ENCODE data around the gene ZNF628. TPM values are rescaled to one million over a fixed set of nuclear protein-coding genes. Genes with fewer than 3 reads are reported as not detected.

ZNF628 gene
- 10 to 100 TPM in 2 of 5 experiments, 1 to 10 TPM in 3; 6.6 to 27.2 (median 9.0) TPM for total RNA-seq
- 1 to 10 TPM in 1 of 2 donors, under 1 TPM in 1; 0.07 to 1.6 TPM for polyA plus RNA-seq
- 39.4 reads per million, percentile 66 among the genes with 10 or more reads in this experiment for total RNA-seq

GRCh38 chr19:55476100-55476775, at the start of gene ZNF628:
Gene ZNF628 (plus strand): TSS chr19:55476617. CDS start chr19:55479911, 3,294 bp downstream.
- H3K27me3 ChIP-seq (ENCODE audit: control insufficient read depth in 2 of 2, insufficient read depth in 2 of 2, low read length in 2 of 2), result no peaks in the 10 kb centered on the region
- peak within 1 kb of the TSS; percentile 96 for H3K4me3 ChIP-seq (ENCODE audit: low read length)

GRCh38 chr19:55431183-55431582, 45.2 kb upstream of the ZNF628 start:
- peaks cover 19 to 35% (median 32%) of the 10 kb centered on the region in 5 donors for H3K27me3 Mint-ChIP-seq
- H3K4me1 Mint-ChIP-seq, result peaks cover 0 to 4% (median 0%) of the 10 kb centered on the region in 7 donors
- H3K27ac ChIP-seq (ENCODE audit: low read depth, low read length), result no peak overlapping the region
- H3K4me1 ChIP-seq (ENCODE audit: control insufficient read depth in 2 of 2, insufficient read depth in 2 of 2, low read length in 2 of 2), result no peaks in the 10 kb centered on the region
- ChIA-PET POLR2A (no interaction called here), CTCF (no interaction called here)
- DNase-seq, result no peak
- H3K36me3 Mint-ChIP-seq, result peaks cover 0 to 4% (median 0%) of the 10 kb centered on the region in 5 donors
- no peaks in the 10 kb centered on the region for H3K36me3 ChIP-seq (ENCODE audit: control insufficient read depth in 2 of 3, insufficient read depth in 3 of 3, low read length in 3 of 3)
- peaks cover 0 to 7% of the 10 kb centered on the region in 2 donors for H3K27me3 ChIP-seq (ENCODE audit: control insufficient read depth in 2 of 2, insufficient read depth in 2 of 2, low read length in 2 of 2)
- intact Hi-C loops (cut with micrococcal nuclease), result no loop called here
- no peak overlapping the region for H3K4me3 Mint-ChIP-seq
- H3K9me3 Mint-ChIP-seq, result peaks cover 0 to 9% (median 4%) of the 10 kb centered on the region in 11 donors
- H3K9me3 ChIP-seq (ENCODE audit: control insufficient read depth in 2 of 3, low read length in 3 of 3), result no peaks in the 10 kb centered on the region
- no peak overlapping the region for H3K27ac Mint-ChIP-seq
- H3K4me3 ChIP-seq (ENCODE audit: low read length), result no peak overlapping the region
- ATAC-seq, result no peak

More at GRCh38 chr19:55476100-55476775, at the start of gene ZNF628:
- ChIA-PET CTCF (interaction anchor here (0.7 to 1.9 kb wide), 5 partner anchors 16 to 130 kb away, joined by 3 to 9 read pairs (median 3); no protein-coding TSS in a partner anchor), POLR2A (interaction anchor here (0.5 to 3.5 kb wide), 33 partner anchors 9 to 1028 kb away, joined by 3 to 29 read pairs (median 5); partner anchors contain the start of genes FIZ1, ISOC2, KMT5C and LENG8)
- Mint-ChIP-seq H3K4me1 (peaks cover 15 to 41% (median 29%) of the 10 kb centered on the region in 7 donors), H3K36me3 (peaks cover 0 to 8% (median 0%) of the 10 kb centered on the region in 5 donors), H3K9me3 (peaks cover 0 to 2% (median 0%) of the 10 kb centered on the region in 11 donors), H3K27ac (peak within 1 kb of the TSS; percentile 81 to 95 (median 92)), H3K4me3 (peak within 1 kb of the TSS; percentile 83 to 93 (median 90)), H3K27me3 (no peaks in the 10 kb centered on the region)
- intact Hi-C loops (cut with micrococcal nuclease), result loop anchor here (1.0 to 5.0 kb wide), 19 partner anchors 9 to 1374 kb away; partner anchors contain the start of genes FIZ1 (in 2 of the 2), HSPBP1 (in 2 of the 2), ISOC2 (in 2 of the 2) and KMT5C (in 2 of the 2)
- Histone ChIP-seq H3K36me3 (ENCODE audit: control insufficient read depth in 2 of 3, insufficient read depth in 3 of 3, low read length in 3 of 3) (peaks cover 0 to 4% (median 0%) of the 10 kb centered on the region in 3 experiments), H3K4me1 (ENCODE audit: control insufficient read depth in 2 of 2, insufficient read depth in 2 of 2, low read length in 2 of 2) (peaks cover 14 to 15% of the 10 kb centered on the region in 2 donors), H3K9me3 (ENCODE audit: control insufficient read depth in 2 of 3, low read length in 3 of 3) (no peaks in the 10 kb centered on the region), H3K27ac (ENCODE audit: low read depth, low read length) (peak within 1 kb of the TSS; percentile 90)
- ATAC-seq (peak; percentile 96), DNase-seq (peak; percentile 88 to 98 (median 96))

- Mint-ChIP-seq H3K4me3 (no peak overlapping the region), H3K27me3 (peaks cover 27 to 46% (median 43%) of the 10 kb centered on the region in 5 donors), H3K4me1 (peaks cover 0 to 6% (median 0%) of the 10 kb centered on the region in 7 donors), H3K9me3 (peaks cover 0 to 9% (median 4%) of the 10 kb centered on the region in 11 donors), H3K27ac (no peak overlapping the region), H3K36me3 (peaks cover 0 to 4% (median 0%) of the 10 kb centered on the region in 5 donors)
- DNase-seq, result no peak
- ChIA-PET CTCF (no interaction called here), POLR2A (no interaction called here)
- H3K9me3 ChIP-seq (ENCODE audit: control insufficient read depth in 2 of 3, low read length in 3 of 3), result no peaks in the 10 kb centered on the region
- no peak overlapping the region for H3K27ac ChIP-seq (ENCODE audit: low read depth, low read length)
- no peaks in the 10 kb centered on the region for H3K4me1 ChIP-seq (ENCODE audit: control insufficient read depth in 2 of 2, insufficient read depth in 2 of 2, low read length in 2 of 2)
- H3K27me3 ChIP-seq (ENCODE audit: control insufficient read depth in 2 of 2, insufficient read depth in 2 of 2, low read length in 2 of 2), result peaks cover 0 to 7% of the 10 kb centered on the region in 2 donors
- intact Hi-C loops (cut with micrococcal nuclease), result no loop called here
- ATAC-seq, result no peak
- H3K4me3 ChIP-seq (ENCODE audit: low read length), result no peak overlapping the region
- no peaks in the 10 kb centered on the region for H3K36me3 ChIP-seq (ENCODE audit: control insufficient read depth in 2 of 3, insufficient read depth in 3 of 3, low read length in 3 of 3)
These were observed 44.0 kb upstream of the ZNF628 start for GRCh38 chr19:55432241-55432959.

- peaks cover 0 to 7% of the 10 kb centered on the region in 2 donors for H3K27me3 ChIP-seq (ENCODE audit: control insufficient read depth in 2 of 2, insufficient read depth in 2 of 2, low read length in 2 of 2)
- no peaks in the 10 kb centered on the region for H3K36me3 ChIP-seq (ENCODE audit: control insufficient read depth in 2 of 3, insufficient read depth in 3 of 3, low read length in 3 of 3)
- H3K9me3 ChIP-seq (ENCODE audit: control insufficient read depth in 2 of 3, low read length in 3 of 3), result no peaks in the 10 kb centered on the region
- no peaks in the 10 kb centered on the region for H3K4me1 ChIP-seq (ENCODE audit: control insufficient read depth in 2 of 2, insufficient read depth in 2 of 2, low read length in 2 of 2)
- H3K4me1 Mint-ChIP-seq, result peaks cover 0 to 6% (median 0%) of the 10 kb centered on the region in 7 donors
- peaks cover 29 to 48% (median 47%) of the 10 kb centered on the region in 5 donors for H3K27me3 Mint-ChIP-seq
- H3K36me3 Mint-ChIP-seq, result peaks cover 0 to 4% (median 0%) of the 10 kb centered on the region in 5 donors
- ATAC-seq (no peak), DNase-seq (no peak)
- intact Hi-C loops (cut with micrococcal nuclease), result no loop called here
- no peak overlapping the region for H3K27ac Mint-ChIP-seq
- H3K27ac ChIP-seq (ENCODE audit: low read depth, low read length), result no peak overlapping the region
- peaks cover 0 to 9% (median 4%) of the 10 kb centered on the region in 11 donors for H3K9me3 Mint-ChIP-seq
- H3K4me3 Mint-ChIP-seq, result no peak overlapping the region
- H3K4me3 ChIP-seq (ENCODE audit: low read length), result no peak overlapping the region
- ChIA-PET POLR2A (no interaction called here), CTCF (no interaction called here)
These were observed 43.1 kb upstream of the ZNF628 start for GRCh38 chr19:55433292-55433691.

- no peak overlapping the region for H3K4me3 Mint-ChIP-seq
- peaks cover 0 to 11% (median 5%) of the 10 kb centered on the region in 11 donors for H3K9me3 Mint-ChIP-seq
- intact Hi-C loops (cut with micrococcal nuclease), result no loop called here
- ATAC-seq, result no peak
- H3K36me3 ChIP-seq (ENCODE audit: control insufficient read depth in 2 of 3, insufficient read depth in 3 of 3, low read length in 3 of 3), result no peaks in the 10 kb centered on the region
- H3K9me3 ChIP-seq (ENCODE audit: control insufficient read depth in 2 of 3, low read length in 3 of 3), result no peaks in the 10 kb centered on the region
- peaks cover 0 to 7% (median 0%) of the 10 kb centered on the region in 5 donors for H3K36me3 Mint-ChIP-seq
- H3K4me3 ChIP-seq (ENCODE audit: low read length), result no peak overlapping the region
- no peak overlapping the region for H3K27ac ChIP-seq (ENCODE audit: low read depth, low read length)
- no peak overlapping the region for H3K27ac Mint-ChIP-seq
- ChIA-PET POLR2A (no interaction called here), CTCF (no interaction called here)
- H3K4me1 Mint-ChIP-seq, result peaks cover 0 to 7% (median 0%) of the 10 kb centered on the region in 7 donors
- peaks cover 5 to 17% of the 10 kb centered on the region in 2 donors for H3K27me3 ChIP-seq (ENCODE audit: control insufficient read depth in 2 of 2, insufficient read depth in 2 of 2, low read length in 2 of 2)
- H3K27me3 Mint-ChIP-seq, result peaks cover 33 to 56% (median 47%) of the 10 kb centered on the region in 5 donors
- no peaks in the 10 kb centered on the region for H3K4me1 ChIP-seq (ENCODE audit: control insufficient read depth in 2 of 2, insufficient read depth in 2 of 2, low read length in 2 of 2)
- no peak for DNase-seq
These were observed 42.0 kb upstream of the ZNF628 start for GRCh38 chr19:55434356-55434919.

DNA sequence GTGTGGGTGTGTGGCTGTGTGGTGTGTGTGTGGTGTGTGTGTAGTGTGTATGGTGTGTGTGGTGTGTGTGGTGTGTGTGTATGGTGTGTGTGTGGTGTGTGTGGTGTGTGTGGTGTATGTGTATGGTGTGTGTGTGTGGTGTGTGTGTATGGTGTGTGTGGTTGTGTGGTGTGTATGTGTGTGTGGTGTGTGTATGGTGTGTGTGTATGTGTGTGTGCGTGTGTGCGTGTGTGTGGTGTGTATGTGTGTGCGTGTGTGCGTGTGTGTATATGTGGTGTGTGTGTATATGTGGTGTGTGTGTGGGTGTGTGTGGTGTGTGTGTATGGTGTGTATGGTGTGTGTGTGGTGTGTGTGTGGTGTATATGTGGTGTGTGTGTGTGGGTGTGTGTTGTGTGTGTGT, 41.4 kb upstream of the ZNF628 start:
- ATAC-seq (no peak), DNase-seq (no peak)
- intact Hi-C loops (cut with micrococcal nuclease), result no loop called here
- CTCF ChIA-PET, result no interaction called here
- POLR2A ChIA-PET, result no interaction called here
- Mint-ChIP-seq H3K36me3 (peaks cover 0 to 10% (median 0%) of the 10 kb centered on the region in 5 donors), H3K4me1 (peaks cover 0 to 9% (median 6%) of the 10 kb centered on the region in 7 donors), H3K27ac (no peak overlapping the region), H3K4me3 (no peak overlapping the region), H3K9me3 (peaks cover 0 to 11% (median 5%) of the 10 kb centered on the region in 11 donors), H3K27me3 (peaks cover 39 to 56% (median 49%) of the 10 kb centered on the region in 5 donors)
- Histone ChIP-seq H3K36me3 (ENCODE audit: control insufficient read depth in 2 of 3, insufficient read depth in 3 of 3, low read length in 3 of 3) (no peaks in the 10 kb centered on the region), H3K27me3 (ENCODE audit: control insufficient read depth in 2 of 2, insufficient read depth in 2 of 2, low read length in 2 of 2) (peaks cover 5 to 18% of the 10 kb centered on the region in 2 donors), H3K4me3 (ENCODE audit: low read length) (no peak overlapping the region), H3K4me1 (ENCODE audit: control insufficient read depth in 2 of 2, insufficient read depth in 2 of 2, low read length in 2 of 2) (no peaks in the 10 kb centered on the region), H3K9me3 (ENCODE audit: control insufficient read depth in 2 of 3, low read length in 3 of 3) (no peaks in the 10 kb centered on the region), H3K27ac (ENCODE audit: low read depth, low read length) (no peak overlapping the region)

All from naive thymus-derived CD4-positive, alpha-beta T cell (primary cell).